8988T (cell line): ENCODE data around the gene USP7.
"Not testable (repeated sequence)": the region's sequence is repeated elsewhere in the genome, so short reads cannot be mapped to it uniquely, and the experiment has no call there.

Source experiments
- DNase-seq: peaks from one replicate; pipeline ENCODE4 v3.0.0; 2011

The USP7 gene

GRCh38 chr16:8893976-8894690 is 69.6 kb downstream of the USP7 start:
- DNase-seq = no peak

- DNase-seq = no peak
Measured at GRCh38 chr16:8893426-8893825, 70.3 kb downstream of the USP7 start.

- no peak for DNase-seq
Measured at GRCh38 chr16:8892101-8892575, 71.6 kb downstream of the USP7 start.

- DNase-seq = no peak
Measured at GRCh38 chr16:8890549-8890921, 73.2 kb downstream of the USP7 start.

- DNase-seq = no peak
Measured at GRCh38 chr16:8889893-8890548, 73.7 kb downstream of the USP7 start.

GRCh38 chr16:8888951-8889892 is 74.5 kb downstream of the USP7 start:
- DNase-seq = no peak

- no peak for DNase-seq
Measured at GRCh38 chr16:8887952-8888560, 75.7 kb downstream of the USP7 start.

- DNase-seq = no peak
Measured at GRCh38 chr16:8887431-8887765, 76.3 kb downstream of the USP7 start.

- DNase-seq = no peak
Measured at GRCh38 chr16:8886593-8887430, 76.9 kb downstream of the USP7 start.

- peak; percentile 64 for DNase-seq
Measured at GRCh38 chr16:8885674-8886592, 77.8 kb downstream of the USP7 start.

- no peak for DNase-seq
Measured at GRCh38 chr16:8882725-8883377, 80.9 kb downstream of the USP7 start.

GRCh38 chr16:8882041-8882617 is 81.6 kb downstream of the USP7 start, which contains the start of gene LITAFD:
LITAFD (plus strand) TSS chr16:8882351; CDS start chr16:8884356, 2,005 bp downstream.
- no peak for DNase-seq

GRCh38 chr16:8880839-8881510 is 82.7 kb downstream of the USP7 start:
- DNase-seq = no peak

GRCh38 chr16:8878523-8878911 is 85.2 kb downstream of the USP7 start:
- DNase-seq = no peak

- DNase-seq = no peak
Measured at GRCh38 chr16:8877894-8878522, 85.7 kb downstream of the USP7 start.

- DNase-seq = not testable (repeated sequence)
Measured at GRCh38 chr16:8875317-8875716, 88.4 kb downstream of the USP7 start.

- DNase-seq = no peak
Measured at GRCh38 chr16:8874388-8874787, 89.3 kb downstream of the USP7 start.

- DNase-seq = not testable (repeated sequence)
Measured at GRCh38 chr16:8873866-8874195, 89.9 kb downstream of the USP7 start.
